ELF-1 (cell line): ENCODE data around the gene AVPR2.

Experiments
- DNase-seq: peaks from one replicate; pipeline ENCODE4 v3.0.0-alpha.2; 2016; ENCODE audit warnings: low read depth, low spot score

Gene AVPR2

GRCh38 chrX:153903991-153904957 lies at the start of gene AVPR2:
TSS of gene AVPR2 (plus strand) at chrX:153904673. CDS start at chrX:153905146, 473 bp downstream.
- no peak for DNase-seq

GRCh38 chrX:153854702-153855101 lies 49.8 kb upstream of the AVPR2 start:
- peak; percentile 70 for DNase-seq

DNA sequence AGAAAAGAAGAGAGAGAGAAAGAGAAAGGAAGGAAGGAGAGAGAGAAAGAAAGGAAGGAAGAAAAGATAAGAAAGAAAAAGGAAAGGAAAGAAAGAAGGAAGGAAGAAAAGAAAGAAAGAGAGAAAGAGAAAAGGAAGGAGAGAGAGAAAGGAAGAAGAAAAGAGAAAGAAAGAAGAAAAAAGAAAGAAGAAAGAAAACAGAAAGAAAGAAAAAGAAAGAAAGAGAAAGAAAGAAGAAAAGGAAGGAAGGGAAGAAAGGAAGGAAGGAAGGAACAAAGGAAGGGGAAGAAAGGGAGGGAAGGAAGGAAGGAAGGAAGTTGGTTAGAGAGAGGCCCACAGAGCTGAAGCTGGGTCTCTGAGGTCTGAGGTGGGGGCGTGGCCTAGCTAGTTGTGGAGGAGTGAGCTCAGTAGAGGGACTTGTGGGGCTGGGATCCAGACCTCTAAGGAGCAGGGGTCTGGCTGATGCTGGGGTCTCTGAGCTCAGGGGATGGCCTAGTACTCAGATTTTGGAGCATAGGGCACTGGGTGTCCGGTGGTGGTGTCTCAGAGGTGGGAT lies 47.0 kb upstream of the AVPR2 start:
- DNase-seq, result no peak

DNA sequence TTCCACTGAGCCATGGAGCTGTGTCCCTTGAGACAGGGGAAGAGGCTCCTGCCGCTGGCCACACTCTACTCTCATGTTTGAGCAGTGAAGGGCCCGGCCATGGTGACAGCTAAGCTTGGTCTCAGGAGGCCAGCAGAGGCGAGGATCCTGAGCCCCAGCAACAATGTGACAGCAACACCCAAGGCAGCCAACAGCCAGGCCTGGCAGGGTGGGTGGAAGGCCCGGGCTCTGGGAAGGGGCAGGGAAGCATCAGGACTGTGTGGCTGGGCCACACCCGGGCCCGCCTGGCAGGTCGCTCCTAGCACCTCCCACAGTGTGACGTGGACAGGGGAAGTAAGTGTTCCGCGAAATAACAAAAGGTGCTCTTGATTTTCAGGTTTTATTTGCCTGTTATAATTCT lies 43.3 kb upstream of the AVPR2 start:
- no peak for DNase-seq

DNA sequence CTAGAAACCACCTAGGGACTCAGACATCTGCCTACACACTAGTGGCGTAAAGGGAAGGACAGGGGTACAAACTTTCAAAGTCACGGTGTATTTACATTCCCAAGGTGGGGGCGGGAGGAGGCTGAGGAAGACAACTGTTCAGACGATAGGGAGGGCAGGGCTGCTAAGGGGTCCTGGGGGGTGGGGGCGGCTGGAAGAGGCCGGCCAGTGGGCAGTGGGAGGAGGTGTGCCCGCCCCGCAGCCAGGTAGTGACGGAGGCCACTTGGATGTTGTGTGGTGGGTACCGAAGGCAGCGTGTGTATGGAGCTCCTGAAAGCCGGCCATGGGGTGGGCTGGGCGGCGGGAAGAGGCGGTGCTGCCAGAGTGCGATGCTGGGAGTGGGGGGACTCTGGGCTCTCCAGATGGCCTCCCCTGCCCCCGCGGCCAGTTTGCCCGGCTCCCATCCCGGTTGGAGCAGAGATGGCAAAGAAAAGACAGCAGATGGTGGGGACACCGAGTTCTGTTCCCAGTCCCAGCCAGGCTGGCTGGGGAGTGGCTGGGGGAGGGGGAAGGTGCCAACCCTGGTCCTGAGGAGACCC lies 42.7 kb upstream of the AVPR2 start:
- DNase-seq, result no peak

- DNase-seq, result peak; percentile 45
Observed at GRCh38 chrX:153862369-153863250, 41.9 kb upstream of the AVPR2 start.

DNA sequence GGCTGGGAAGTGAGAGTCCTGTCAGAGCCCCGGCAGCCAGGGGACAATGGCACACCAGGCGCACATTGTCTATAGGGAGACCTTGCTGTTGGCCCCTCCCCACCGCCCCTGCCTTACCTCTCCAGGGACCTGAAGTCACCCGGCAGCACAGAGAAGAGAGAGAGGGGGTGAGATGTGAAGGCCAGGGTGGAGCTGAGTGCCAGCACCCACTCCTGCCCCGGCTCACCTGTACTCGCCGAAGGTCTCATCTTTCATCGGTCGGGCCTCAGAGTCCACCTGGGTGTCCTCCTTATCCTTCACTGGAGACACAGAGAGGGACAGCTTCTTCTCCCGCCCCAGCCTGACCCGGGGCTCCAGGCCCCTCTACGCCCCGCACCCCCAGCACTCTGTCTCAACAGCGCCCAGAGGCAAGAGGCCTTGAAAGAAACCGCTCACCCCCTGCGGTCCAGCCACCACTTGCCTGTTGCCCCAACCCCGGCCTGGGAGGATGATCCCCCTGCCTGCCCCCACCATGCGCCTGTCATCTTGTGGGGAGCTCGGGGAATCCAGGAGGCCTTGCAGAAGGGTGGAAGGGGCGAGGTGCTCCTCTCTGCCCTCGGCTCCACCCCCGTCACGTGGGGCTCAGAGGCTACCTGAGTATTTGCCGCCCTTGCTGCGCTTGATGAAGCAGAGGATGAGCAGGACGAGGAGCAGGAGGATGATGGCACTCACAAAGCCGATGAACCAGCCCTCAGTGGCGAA lies 41.1 kb upstream of the AVPR2 start:
- no peak for DNase-seq

DNA sequence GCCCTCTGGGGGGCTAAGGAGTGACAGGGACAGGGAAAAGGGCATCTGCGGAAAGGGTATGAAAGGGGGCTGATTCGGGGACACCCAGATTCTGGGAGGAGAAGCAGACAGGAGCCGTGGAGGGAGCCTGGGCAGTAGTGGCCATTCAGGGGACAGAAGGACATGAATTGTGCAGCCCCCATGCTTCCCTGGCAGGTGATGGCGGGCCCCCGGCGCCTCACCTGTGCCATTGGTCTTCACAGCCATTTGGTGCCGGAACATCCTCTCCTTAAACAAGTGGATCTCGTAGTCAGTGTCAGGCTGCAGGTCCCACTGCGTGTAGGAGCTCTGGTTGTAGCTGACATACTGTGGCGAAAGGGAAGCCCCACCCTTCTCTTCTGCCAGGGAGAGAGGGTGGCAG lies 40.4 kb upstream of the AVPR2 start:
- no peak for DNase-seq

GRCh38 chrX:153864561-153865320 lies 39.7 kb upstream of the AVPR2 start:
- DNase-seq, result no peak

- DNase-seq, result no peak
Observed at GRCh38 chrX:153865321-153865580, 39.2 kb upstream of the AVPR2 start.

- DNase-seq, result no peak
Observed at GRCh38 chrX:153865685-153866084, 38.8 kb upstream of the AVPR2 start.

DNA sequence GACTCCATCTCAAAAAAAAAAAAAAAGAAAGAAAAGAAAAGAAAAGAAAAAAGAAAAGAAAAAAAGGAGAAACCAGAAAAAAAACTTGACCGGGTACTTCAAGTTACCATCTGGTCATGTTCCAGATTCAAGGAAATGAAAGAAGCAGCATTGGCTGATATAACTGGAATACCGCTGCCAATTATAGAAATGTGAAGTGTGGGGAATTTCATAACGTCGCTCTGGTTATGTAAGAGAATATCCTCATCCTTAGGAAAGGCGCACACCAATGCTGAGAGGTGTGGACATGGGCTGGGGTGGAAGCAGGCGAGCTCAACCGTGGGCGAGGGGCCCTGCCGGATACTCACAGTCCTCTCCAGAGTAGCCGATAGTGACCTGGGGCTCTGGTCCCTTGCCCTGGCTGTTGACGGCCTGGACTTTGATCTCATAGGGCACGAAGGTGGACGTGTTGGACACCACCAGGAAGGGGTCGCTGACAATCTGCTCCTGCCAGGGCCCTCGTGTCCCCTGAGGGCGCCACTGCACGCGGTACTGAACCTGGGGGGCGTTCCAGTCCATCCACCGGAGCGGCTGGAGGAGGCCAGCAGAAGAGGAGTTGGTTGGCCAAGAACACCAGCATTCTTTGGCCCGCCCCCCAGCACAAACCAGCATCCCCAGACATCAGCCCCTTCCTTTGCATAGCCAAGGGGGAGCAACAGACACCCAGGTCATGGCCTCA lies 38.0 kb upstream of the AVPR2 start:
- no peak for DNase-seq

DNA sequence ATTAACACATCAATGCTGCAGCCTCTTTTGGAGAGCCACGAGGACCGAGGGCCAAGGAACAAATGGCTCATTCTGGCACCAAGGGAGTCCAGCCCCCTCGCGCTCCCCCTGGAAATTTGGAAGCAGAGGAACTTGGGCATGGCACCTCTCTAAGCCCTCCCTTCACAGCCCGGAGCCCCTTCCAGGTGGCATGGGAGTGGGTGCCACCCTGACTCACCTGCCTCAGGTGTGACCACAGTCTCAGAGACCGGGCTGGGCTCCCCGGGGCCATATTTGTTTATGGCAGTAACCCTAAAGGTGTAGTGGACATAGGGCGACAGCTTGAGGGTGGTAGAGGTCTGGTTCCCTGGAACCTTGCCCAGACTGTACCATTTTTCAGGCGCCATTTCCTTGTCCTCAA lies 37.3 kb upstream of the AVPR2 start:
- DNase-seq, result no peak

DNA sequence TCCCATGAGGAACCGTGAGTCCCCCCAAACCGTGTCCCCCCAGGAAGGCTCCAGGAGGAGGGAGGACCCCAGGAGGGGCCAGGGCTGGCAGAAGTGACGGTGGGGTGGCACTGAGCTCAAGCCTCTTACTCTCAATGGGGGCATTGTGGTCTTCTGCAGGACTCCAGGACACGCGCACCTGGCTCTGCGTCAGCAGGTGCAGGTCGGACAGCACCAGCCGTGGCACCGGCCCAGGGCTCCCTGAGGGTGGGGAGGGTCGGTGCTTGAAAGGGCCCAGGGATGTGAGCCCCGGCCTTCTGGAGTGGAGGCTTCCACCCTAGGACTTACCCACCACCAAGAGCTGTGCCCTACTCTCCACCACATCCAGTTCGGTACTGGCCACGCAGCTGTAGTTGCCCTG lies 36.8 kb upstream of the AVPR2 start:
- no peak for DNase-seq

GRCh38 chrX:153868576-153869472 lies 35.6 kb upstream of the AVPR2 start:
- no peak for DNase-seq

DNA sequence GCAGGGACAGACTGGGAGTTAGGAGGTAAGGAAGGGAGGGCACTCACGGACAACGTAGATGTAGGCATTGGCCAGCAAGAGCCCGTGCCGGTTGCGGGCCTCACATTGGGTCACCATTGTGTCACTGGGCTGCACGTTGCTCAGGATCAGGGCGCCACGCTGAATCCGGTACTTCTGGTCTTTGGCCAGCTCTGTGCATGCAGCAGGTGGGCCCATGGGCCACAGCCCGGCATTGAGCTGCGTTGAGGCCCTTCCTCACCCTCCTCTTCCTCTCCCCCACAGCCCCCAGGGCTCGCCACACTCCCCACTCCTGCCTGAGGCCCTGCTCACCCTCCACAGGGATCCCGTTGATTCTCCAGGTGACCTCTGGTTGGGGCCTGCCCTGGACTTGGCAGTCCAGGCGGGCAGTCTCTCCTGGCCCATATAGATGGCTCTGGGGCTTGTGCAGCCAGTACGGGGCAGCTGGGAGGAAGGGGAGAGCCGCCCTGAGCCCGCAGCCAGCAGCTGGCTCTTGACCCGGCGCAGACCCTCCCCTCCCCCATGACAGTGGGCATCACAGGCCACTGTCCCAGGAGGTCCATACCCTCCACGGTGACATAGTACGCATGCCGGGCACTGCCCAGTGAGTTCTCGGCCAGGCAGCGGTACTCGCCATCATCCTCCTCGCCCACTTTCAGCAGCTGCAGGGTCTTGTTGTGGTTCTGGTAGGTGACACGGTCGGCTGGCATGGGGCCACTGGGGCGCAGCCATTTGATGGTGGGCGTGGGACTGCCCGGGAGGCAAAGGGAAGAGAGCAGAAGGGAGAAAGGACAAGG lies 34.8 kb upstream of the AVPR2 start:
- no peak for DNase-seq

GRCh38 chrX:153870288-153870690 lies 34.2 kb upstream of the AVPR2 start:
- DNase-seq, result no peak

DNA sequence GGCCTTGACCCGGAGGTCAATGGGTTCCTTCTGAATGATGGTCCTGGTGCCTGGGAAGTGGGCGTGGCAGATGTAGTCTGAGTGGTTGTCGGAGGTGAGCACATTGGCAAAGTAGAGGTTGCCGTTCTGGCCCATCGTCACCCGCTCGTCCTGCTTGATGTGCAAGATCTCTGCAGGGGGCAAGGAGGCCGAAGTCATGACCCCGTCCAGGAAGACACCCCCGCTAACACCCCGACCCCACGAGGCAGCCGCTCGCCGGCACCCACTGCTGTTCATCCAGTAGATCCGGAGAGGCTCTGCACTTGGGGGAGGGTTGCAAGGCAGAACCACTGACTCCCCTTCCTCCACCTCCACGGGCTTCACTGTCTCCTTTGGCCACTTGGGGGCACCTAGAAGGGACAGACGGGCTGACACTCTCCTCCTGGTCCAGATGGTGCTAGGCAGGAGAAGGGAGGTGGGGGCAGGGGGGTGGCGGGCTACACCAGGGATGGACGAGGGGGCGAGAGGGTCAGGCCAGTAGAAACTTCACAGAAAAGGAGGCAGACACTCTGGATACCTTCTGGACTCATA lies 33.6 kb upstream of the AVPR2 start:
- no peak for DNase-seq
